ENCODE results near the gene EPHB2. TPM values are rescaled to one million over a fixed set of nuclear protein-coding genes. Genes with fewer than 3 reads are reported as not detected.

The EPHB2 gene
- total and polyA plus RNA-seq, 2 of the 4 experiments (the other 2 are of a cell fraction), result 52.3 to 58.8 TPM

DNA sequence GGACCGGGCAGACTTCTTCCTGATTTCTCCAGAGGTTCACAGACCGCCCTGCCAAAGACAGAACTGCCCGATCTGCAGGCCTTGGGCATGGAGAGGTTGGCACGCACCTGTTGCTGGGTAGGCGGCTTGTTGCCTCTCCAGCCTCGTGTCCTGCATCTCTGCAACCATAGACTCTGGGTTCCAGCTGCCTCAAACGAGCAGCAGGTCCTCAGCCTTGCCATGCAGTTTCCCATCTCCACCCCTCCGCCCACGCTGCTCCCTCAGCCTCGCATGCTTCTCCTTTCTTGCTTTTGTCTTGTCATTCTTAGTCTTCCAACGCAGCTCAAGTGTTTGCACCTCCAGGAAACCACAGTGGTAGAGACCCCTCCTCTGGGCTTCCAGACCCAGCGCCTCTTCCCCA is 135.8 kb downstream of the EPHB2 start:
- no peak overlapping the region for H3K27ac ChIP-seq (ENCODE audit: insufficient read depth, low read length)
- no TSS peak for BruUV-seq (replicated peaks)
- in situ Hi-C loops (cut with MboI; ENCODE audit: low sequenced_read_pairs), result no loop called here

More for the DNA sequence above, 135.8 kb downstream of the EPHB2 start:
- dilution Hi-C loops (cut with HindIII; ENCODE audit: low sequenced_read_pairs, unreplicated experiment), result no loop called here
- H3K79me1 ChIP-seq (ENCODE audit: low read depth in 1 of 2, low read length in 2 of 2), result peaks cover 7 to 33% of the 10 kb centered on the region in 2 experiments; a peak in 3 of 4 replicates
- no peak overlapping the region for H3K23ac ChIP-seq (ENCODE audit: low read depth, low read length)
- H3K9me1 ChIP-seq (ENCODE audit: insufficient read depth, low read length), result no peaks in the 10 kb centered on the region; the same call in 1 of the 2 replicates
- no peak overlapping the region for H2BK120ac ChIP-seq (ENCODE audit: low read depth, low read length)
- peaks cover 2% of the 10 kb centered on the region; the same call in 1 of the 2 replicates for H3K4me1 ChIP-seq (ENCODE audit: control insufficient read depth, insufficient read depth, low read length)
- H2AK5ac ChIP-seq (ENCODE audit: low read depth, low read length), result no peak overlapping the region
- H3K4me2 ChIP-seq (ENCODE audit: low read depth, low read length), result no peak overlapping the region
- H3K4ac ChIP-seq (ENCODE audit: low read depth, low read length), result no peak overlapping the region
- no peak overlapping the region for H3K9ac ChIP-seq (ENCODE audit: low read depth, low read length)
- no peak overlapping the region for H3K4me3 ChIP-seq (ENCODE audit: insufficient read depth, low read depth, low read length)
- H3K18ac ChIP-seq (ENCODE audit: low read depth, low read length), result no peak overlapping the region
- no peaks in the 10 kb centered on the region for H3K9me3 ChIP-seq (ENCODE audit: control insufficient read depth, insufficient read depth, low read length)
- WGBS, 2 experiments (ENCODE audit: extremely low coverage in 2 of 2, insufficient read length in 1 of 2), result 85% methylated on average over 9 of the region's 12 CpGs; no CpG with 5 or more reads in 1 of the 2 experiments
- H4K91ac ChIP-seq (ENCODE audit: insufficient read depth, low read depth, low read length), result no peak overlapping the region
- no peak overlapping the region for H3K14ac ChIP-seq (replicated peaks; ENCODE audit: low read depth, low read length)
- no peak overlapping the region for H3K56ac ChIP-seq (ENCODE audit: extremely low read depth, insufficient read depth, low read length)
- no peak overlapping the region for H2BK20ac ChIP-seq (ENCODE audit: low read depth, low read length)
- TF ChIP-seq RFX5 (IDR thresholded peaks at IDR 0.05; ENCODE audit: low read depth, low read length), result no peak
- TF ChIP-seq MXI1 (IDR thresholded peaks at IDR 0.05; ENCODE audit: borderline replicate concordance, low read depth, low read length), result no peak
- no peak for TF ChIP-seq RCOR1 (IDR thresholded peaks at IDR 0.05; ENCODE audit: insufficient replicate concordance, low read length)
- intact Hi-C loops (cut with micrococcal nuclease), result no loop called here
- ChIA-PET CTCF (no interaction called here), POLR2A (ENCODE audit: unreplicated experiment) (no interaction called here)
- no peak overlapping the region for H4K5ac ChIP-seq (ENCODE audit: low read depth, low read length)
- DNase-seq (no peak), ATAC-seq (ENCODE audit: low read depth) (no peak)
- H2BK5ac ChIP-seq (ENCODE audit: low read depth, low read length, poor library complexity, severe bottlenecking), result no peak overlapping the region
- no peak overlapping the region for H4K8ac ChIP-seq (ENCODE audit: low read depth in 2 of 2, low read length in 2 of 2)
- no peak overlapping the region for H2AK9ac ChIP-seq (replicated peaks; ENCODE audit: low read depth, low read length, poor library complexity)
- H2AFZ ChIP-seq (replicated peaks; ENCODE audit: low read length, poor library complexity), result no peak overlapping the region
- H4K20me1 ChIP-seq (ENCODE audit: insufficient read depth, low read length), result peaks cover 15% of the 10 kb centered on the region
- no peaks in the 10 kb centered on the region for H3K27me3 ChIP-seq (ENCODE audit: control insufficient read depth, insufficient read depth, low read length)
- H2BK15ac ChIP-seq (ENCODE audit: low read depth, low read length), result no peak overlapping the region
- H3K36me3 ChIP-seq (ENCODE audit: control insufficient read depth, insufficient read depth, low read length), result peaks cover 9% of the 10 kb centered on the region; the same call in 1 of the 2 replicates

Measured in IMR-90 (cell line).